HG03097 (cell line): Measurements from ENCODE around the gene ARGLU1.

Experiments
- ATAC-seq: cut with Tn5 transposase; IDR thresholded peaks from one replicate; pipeline ENCODE4 v1.9.1; 2021; ENCODE audit not compliant: unreplicated experiment, low FRiP score

ARGLU1 gene

DNA sequence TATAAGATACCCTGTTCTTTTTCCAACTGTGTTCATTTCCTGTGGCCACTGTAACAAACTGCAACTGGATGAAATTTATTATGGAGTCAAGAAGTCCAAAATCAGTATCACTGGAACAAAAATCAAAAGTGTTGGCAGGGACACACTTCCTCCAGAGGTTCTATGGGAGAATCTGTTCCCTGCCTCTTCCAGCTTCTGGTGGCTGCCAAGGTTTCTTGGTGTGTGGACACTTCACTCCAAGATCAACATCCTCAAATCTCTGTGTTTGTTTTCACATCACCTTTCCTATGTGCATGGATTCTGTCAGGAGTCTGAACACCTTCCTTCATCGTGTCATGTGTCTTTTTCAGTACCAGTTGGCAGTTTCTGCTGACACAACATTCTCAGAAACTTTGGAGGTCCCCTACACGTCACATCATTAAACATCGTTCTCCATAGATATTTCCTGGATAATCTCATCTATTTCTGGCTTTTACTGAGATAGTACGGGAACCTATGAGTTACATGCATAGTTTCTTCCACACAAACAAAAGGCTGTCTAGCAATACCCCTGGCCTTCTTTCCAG, 17.3 kb downstream of the ARGLU1 start:
- ATAC-seq, result no peak

DNA sequence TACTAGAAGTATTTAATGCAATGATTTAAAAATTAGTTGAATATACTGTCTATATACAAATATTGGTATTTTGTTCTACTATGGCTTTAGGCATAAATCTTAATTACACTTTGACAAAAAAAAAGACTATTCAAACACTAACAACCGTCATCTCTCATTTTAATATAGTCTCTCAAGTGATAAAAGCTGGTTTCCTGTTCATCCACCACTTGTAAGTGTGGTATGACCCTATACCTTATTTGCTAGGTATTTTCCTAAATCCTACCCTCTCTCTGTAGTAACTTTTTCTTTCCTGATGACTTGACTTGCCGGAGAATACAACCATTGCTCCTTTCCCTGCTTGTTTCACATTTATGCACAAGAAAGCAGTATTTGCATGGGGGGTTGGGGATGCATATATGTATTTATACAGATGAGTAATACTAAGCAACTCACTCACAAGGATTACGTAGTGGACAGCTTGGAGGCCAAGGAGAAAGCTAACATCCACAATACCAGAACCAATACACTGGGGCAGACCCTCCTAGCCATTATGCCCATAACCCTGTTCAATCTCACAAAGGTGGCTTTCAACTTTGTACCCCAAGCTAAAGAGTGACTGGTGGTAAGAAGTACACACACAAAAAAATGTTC, 19.8 kb downstream of the ARGLU1 start:
- ATAC-seq, result no peak

DNA sequence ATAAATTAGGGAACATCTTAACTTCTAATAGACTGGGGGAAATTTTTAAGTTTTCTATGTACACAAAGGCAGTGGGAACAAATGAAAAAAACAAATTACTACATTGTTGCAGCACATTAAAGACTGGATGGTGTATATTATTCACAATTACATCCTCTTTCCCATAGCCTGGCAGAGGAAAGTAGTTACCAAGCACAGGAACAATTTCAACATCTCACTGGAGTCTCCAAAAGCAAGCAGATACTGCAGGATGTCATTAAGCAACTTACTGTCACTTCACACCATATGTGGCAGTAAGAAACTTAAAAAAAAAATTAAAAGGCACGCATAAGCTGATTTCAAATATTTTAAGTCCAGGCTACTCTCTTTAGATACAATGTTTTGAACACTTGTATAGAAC, 26.1 kb downstream of the ARGLU1 start:
- no peak for ATAC-seq

DNA sequence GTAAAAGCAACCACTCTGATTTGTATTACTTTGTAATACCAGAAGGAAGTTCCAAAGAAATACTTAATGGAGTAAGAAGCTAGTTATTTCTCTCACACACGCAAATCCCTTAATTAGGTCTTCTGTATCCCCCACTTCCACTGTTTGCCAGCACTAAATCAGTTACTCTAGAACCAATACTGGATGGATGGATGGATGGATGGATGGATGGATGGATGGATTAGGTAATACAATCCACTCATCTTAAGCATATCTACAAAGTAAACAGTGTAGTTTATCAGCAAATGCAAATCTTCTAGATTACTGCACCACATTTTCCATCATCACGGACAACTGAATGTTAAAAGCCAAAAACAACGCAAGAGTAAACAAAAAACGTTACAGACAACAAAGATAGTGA, 27.3 kb downstream of the ARGLU1 start:
- ATAC-seq, result no peak

DNA sequence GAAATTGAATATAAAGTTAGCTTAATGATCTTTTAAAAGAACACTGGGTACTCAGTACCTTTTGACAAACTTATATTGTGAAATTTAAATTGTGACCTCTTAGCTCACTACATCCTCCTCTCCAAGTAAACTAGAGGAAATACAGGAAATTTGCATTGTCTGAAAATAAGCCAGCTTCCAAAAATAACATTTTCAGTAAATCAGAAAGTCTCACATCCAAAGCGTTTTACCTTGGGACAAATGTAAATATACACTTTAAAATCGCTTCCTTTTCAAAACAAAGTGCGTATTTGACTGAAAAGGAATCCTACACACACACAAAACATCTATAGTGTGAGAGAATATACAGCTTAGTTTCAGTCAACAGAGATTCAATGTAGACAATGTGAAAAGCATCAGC, 30.4 kb downstream of the ARGLU1 start:
- no peak for ATAC-seq

DNA sequence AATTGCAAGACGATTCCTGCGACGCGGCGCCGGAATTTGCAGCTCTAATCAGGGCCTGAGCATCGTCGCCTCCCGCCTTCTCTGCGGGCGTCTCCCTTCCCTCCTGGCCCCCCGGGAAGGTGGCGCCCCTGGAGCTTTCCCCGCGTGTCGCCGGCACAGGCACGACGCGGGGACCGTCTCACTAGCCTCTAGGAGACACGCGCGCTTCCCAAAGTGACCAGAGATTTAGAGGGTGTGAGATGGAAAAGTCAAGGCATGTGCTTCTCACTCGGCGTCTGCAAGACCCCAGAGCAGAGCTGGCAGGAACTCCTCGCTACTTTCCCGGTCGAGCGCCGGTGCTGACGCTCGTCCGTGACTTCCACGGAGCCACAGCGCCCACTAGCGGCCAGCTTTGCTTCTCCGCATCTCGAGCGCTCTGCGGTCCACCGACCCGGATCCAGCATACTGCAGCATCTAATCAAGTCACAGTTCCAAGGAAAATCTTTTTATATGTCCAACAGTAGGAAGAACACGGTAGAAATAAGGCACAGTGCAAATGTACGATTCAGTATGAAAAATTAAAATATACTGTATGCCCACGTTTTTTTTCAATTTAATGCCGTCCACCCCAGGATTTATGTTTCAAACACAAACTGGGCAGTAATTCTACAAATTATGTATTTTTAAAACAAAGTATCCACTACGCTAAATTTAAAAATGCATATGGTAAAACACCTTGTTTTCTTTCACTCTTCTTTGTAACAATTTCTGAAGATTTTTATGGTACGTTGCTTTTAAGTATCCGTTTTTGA, 31.5 kb downstream of the ARGLU1 start:
- no peak for ATAC-seq

DNA sequence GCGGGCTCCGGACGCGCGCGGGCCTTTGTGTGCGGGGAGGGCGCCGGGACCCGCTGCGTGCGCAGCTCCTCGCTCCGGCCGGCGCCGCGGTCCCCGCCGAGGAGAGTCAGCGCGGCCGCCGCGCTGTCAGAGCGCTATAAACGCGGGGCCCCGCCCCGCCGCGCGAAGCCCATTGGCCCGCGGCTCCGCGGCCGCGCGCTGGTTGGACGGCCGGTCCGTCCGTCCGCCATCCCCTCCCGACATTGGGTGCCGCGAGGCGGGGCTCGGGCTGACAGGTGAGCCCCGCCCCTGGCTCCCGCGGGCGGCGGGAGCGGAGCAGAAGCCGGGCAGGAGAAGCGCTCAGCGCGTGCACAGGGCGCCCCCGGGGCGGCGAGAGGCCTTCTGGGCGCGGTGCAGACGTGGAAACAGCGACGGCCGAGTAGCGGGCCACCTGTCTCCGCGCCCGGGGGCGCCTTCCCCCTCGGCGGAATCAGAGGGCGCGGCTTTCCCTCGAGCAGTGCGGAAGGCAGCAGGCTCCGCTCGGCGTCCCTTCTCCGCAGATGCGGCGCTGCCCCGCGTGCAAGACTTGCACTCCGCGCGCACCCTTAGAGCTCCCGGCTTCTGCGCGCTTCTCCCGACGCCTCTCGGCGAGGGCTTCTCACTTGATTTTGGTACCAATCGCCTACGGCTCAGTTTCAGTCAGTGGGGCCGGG, 32.2 kb downstream of the ARGLU1 start, which contains the start of gene EFNB2:
Gene EFNB2, minus strand, starts transcription at position 111 of the 692 bp plus-strand sequence. CDS start 698 bp downstream, outside the sequence.
- ATAC-seq, result peak; percentile 98

DNA sequence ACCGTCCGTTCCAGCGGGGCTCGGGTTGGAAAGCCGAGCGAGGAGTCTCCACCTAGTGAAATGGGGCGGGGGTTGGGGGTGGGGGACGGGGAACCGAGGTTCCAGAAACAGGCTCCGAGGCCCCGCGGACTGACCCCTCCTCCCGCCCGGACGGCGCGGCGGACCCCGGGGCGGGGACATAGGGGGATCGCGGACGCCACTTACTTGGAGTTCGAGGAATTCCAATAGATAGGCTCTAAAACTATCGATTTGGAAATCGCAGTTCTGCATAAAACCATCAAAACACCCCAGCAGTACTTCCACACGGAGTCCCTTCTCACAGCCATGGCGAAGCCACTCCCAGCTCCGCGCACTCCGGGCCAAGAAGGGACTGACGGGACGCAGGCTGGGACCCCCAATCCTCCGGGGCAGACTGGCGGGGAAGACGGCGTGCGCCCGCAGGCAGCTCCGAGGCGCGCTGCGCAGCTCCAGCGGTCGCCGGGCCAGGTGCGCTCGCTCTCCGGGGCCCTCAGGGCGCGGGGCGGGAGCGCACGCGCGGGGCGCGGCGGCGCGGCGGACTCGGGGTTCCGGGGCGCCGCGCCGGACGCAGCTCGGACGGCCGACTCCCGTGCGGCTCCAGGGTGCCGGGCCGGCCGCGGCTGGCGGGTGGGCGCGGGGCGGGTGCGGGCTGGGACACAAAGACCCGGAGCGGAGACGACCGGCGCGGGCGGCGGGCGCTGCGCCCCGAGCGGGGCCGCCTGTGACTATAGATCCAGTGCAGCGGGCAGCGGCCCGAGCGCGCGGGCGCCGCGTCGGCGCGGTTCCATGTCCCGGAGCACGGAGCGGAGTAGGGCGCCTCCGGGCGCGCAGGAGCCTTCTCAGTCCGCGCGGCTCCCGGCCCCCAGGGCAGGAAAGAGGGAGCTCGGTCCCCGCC, 33.0 kb downstream of the ARGLU1 start:
- ATAC-seq, result peak; percentile 1

DNA sequence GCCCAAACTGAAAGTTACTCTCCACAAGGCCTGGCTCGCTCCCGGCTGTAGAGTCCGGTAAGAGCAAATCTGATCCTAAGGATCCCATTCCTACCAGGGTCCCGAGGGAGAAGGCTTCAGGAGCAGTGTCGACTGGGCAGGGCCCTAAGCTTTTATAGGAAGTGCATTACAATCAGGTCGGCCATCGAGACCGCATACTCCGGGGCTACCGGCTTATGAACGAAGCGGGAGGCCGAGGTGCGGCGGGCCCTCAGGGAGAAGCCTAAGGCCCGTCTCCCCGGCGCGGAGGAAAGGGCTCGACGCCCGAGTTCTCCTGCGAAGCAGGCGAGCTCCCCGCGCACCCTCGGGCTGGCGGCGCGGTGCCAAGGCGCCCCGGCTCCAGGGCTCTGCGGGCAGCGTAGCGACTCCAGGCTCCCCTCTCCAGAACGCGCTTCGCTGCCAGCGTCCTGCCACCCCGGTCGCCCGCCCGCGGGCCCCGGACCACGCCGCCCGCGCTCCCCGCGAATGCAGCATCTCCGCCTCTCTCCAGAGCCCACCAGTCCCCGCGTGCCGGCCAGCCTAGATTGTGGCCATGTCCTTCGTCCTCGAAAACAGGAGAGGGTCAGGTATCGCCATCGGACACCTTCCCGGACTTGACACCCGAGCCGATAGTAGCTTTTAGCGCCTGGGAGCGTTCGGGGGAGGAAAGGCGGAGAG, 33.8 kb downstream of the ARGLU1 start:
- ATAC-seq, result no peak

DNA sequence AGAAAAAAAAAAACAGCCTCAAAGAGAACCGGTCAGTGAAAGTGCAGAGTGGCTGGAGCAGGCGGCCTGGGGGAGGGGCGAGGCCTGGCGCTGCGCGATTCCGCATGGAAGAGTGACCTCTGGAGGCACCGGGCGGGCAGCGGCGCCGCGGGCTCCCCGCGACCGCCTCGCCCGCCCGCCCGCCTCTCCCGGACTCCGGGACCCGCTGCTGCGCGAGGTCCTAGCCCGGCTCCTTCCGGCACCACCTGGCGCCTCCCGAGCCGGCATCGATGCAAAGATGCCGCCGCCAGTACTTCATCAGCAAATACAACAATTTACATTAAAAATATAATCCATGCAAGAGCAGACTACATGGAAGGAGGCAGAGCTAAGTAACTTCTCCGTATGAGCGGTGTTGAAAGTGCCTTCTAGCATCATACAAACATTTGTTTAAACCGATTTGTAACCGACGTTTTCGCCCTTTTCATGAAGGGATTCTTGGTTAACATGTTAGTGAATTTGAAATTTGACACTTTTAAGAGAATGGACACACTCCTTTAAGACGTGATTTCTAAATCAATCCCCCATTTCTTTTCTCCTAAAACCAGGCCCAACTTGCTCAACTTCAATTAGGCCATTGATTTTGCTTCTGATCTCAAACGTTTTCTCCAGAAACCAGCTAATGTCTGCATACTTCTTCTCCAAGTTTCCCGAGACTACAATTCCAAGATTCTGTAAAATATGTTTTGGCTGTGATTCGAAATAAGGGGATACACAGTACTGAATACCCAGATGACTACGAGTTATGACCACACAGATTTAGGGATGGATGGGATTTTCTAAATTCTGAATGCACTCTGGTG, 34.6 kb downstream of the ARGLU1 start:
- no peak for ATAC-seq

DNA sequence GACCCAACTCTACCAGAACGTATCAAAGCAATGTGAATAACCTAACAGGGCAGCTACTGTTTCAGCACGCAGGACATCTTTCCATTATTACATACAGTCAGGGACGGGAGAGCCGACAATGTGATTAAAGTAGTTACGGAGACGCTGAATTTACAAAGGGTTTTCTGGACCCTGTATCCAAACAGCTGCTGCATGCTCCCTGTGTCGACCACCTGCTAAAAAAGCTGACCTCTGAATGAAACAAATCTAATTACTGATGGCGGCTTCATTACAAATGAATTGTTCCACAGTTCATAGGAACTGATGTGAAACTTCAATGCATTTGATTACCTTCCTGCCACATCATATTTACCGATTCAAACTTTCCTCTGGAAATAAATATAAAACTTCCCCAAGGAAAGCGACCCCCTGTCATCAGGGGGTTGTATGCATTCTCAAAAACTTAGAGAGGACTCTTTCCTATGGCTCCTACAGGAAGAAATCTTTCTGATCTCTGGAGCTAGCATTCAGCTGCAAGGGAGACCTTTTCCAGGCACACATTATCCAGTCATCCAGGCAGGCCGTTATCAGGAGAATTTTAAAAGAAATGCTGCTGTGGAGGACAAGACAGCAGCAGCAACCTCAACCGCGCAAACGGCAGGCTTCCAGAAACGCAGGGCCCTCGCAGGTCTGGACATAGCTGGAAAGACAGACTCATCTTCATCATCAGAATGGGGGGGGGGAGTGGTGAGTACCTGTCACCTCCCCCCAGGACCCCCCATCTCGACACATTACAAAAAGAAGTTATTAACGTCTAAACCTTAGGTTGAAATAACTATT, 35.6 kb downstream of the ARGLU1 start:
- no peak for ATAC-seq

DNA sequence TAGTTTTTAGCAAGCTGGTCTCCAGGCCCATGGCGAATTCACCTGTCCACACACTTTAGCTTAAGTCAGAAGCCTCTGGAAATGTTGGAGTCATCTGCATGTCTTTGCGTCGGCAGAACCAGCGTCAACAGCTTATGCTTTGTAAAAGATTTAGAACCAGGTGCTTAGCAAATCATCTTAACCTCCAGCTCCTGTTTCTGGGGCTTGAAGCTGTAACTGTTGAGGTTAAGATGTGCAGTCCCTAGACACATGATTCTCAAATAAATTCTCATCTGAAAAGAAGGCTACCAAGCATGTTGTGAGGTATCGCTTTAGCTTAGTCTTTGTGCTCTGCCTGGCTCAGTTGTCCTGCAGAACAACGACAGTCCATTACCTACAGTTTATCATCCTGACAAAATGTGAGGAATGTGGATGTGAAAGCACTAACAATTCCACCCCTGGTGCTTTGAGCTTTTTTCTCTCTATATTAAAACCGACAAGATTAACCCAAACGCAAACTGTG, 36.9 kb downstream of the ARGLU1 start:
- ATAC-seq, result no peak

DNA sequence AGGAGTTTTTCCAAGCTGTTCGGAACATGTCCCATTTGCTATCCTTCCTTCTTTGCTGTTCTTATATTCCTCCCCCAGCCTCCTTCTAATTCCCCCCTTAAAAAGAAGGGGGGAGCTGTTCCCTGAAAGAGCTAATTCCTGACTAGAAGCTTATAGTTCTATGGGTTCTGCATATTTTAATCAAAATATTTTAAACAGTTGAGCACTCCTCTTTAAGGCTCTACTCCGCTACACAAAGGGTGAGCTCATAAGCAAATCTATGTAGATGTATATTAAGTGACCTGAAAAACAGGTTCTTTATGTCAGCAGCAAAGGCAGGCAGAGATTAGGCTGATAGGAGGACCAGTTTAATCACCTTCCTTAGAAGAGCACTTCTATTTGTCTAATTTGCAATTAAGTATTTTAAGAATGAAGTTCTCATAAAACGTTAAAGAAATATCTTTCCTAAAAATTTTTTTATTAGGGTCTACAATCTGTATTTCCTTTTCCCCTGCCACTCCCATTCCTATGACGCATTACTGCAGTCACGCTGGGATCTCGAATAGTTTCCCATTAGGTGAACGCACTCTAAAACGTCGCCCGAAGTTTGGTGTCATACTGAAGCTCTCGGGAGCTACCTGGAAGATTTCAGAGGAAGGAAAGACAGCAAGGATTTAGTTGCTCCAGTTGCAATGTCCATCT, 37.6 kb downstream of the ARGLU1 start:
- ATAC-seq, result no peak

DNA sequence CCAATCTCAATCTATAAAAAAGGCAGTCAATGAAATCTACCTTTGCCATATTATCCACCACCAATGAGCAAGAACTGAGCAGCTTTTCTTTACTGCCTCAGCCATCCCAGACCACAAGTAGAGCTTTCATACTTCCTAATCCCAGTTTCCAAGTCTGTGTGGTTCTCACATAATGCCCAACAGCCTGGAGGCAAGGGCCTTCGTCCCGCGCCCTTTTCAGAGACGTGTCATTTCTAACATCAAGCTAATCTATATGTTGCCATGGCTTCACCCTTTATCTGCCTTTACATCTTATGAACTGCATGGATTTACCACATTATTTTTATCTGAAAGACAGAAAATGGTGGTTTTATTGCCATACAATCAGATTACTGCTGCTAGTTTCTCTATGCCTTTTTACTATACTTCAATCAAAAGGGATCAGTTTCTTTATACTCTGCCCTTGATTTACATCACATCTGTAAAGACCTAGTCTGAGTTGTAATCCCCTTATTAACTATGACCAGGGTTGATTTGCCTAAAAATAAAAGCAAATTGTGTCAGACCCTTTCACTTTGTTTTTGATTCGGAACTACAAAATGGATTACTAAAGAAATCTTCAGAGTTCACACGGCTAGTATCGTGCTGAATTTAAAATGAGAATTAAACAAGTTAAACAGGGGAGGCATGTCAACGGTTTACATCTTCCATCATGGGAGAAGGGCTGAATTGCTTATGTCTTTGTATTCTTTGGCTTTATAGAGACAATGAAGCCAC, 38.3 kb downstream of the ARGLU1 start:
- ATAC-seq, result no peak

DNA sequence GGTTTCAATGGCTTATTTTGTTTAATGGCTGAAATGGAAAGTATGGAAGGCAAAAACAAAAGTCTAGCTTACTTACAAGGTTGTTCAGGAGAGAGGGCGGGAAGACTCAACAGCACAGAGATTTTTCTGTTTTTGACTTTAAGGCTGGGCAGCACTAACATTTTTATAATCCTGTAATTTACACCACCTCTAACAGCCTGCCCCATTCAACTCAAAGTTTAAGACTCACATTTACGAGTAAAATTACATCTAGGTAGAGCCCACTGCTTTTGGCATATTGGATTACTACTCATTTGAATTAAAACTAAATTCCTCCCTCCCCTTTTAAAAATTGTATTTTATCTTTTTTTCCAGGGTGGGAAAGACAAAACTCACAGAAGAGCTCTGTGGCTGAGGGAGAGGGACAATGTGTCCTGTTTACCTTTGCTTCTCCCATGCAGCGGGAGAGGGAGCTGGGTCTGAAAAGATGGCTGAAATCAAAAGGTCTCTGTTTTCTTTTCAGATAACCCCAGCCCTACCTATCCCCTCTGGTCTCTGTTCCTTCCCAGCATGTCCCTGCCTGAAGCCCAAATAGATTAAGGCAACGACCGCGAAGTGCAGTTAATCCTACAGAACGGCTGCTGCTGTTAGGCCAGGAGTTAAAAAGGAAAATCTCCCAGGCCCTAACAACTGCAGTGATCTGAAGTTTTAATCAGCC, 39.1 kb downstream of the ARGLU1 start:
- ATAC-seq, result no peak

DNA sequence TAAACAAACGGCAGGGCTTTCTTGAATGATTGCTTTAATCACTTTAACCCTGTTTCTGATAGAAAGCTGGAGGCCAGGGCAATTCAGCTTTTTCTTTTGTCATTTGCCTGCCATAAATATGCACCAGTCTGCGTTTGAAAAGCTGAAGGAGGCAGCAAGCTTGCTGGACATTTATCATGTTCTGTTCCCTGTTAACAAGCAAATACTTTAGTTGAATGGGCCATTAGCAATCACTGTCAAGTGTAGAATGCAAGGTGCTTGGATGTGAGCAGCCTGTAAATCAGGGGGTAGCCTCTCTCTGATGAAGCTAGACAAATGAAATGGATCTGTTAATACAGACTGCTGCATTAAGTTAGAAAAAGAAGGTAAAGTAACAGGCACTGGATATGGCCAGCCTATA, 40.1 kb downstream of the ARGLU1 start:
- ATAC-seq, result no peak
